Activated naive CD8-positive, alpha-beta T cell treated with anti-CD3 and anti-CD28 coated beads, Interleukin-2, amount 10 ng/mL, durations not matched to agents 7 days and 5 days (primary cell): ENCODE data around the gene KL. TPM values are rescaled to one million over a fixed set of nuclear protein-coding genes. Genes with fewer than 3 reads are reported as not detected.
A peak's percentile ranks its signal among the peaks of the same experiment; 100 is the strongest.

Experiments used
- ATAC-seq: fragments of 150-1000 bp; cut with Tn5 transposase; one replicate; pipeline ENCODE4 v1.10.0; 2021; ENCODE audit warnings: low read depth, moderate library complexity
- POLR2A ChIA-PET: fragments of 350-600 bp; sonication (Branson Sonifier 250); formaldehyde crosslinking; loops from one replicate; lab custom pipeline; 2021; ENCODE audit warnings: antibody characterized with exemption; lab: Charles Lee
- DNase-seq: peaks from one replicate; pipeline ENCODE4 v3.0.0; 2021
- H3K27ac Mint-ChIP-seq: one replicate; pipeline ENCODE4 v1.8.0; 2022; ENCODE audit warnings: mild to moderate bottlenecking, mixed read lengths
- H3K27me3 Mint-ChIP-seq: one replicate; pipeline ENCODE4 v1.8.0; 2022; ENCODE audit warnings: mild to moderate bottlenecking, moderate library complexity, mixed read lengths
- H3K36me3 Mint-ChIP-seq: one replicate; pipeline ENCODE4 v1.8.0; 2021; ENCODE audit warnings: mild to moderate bottlenecking, mixed read lengths
- H3K4me1 Mint-ChIP-seq: one replicate; pipeline ENCODE4 v1.8.0; 2021; ENCODE audit warnings: mixed read lengths
- H3K4me3 Mint-ChIP-seq: one replicate; pipeline ENCODE4 v1.8.0; 2022; ENCODE audit warnings: mild to moderate bottlenecking, moderate library complexity, mixed read lengths
- H3K9me3 Mint-ChIP-seq: one replicate; pipeline ENCODE4 v1.8.0; 2021; ENCODE audit warnings: mixed read lengths
- total RNA-seq, 2 experiments: library from RNA; stranded (reverse); gene quantifications; one replicate each; pipeline ENCODE4 v1.2.3, GENCODE V29; 2021

Gene KL
- total RNA-seq, 2 experiments from 2014 or later = 0.28 to 0.64 TPM

- H3K4me1 Mint-ChIP-seq = no peaks in the 10 kb centered on the region
- DNase-seq (no peak), ATAC-seq (no peak)
- no peak overlapping the region for H3K4me3 Mint-ChIP-seq
- POLR2A ChIA-PET = no interaction called here
- no peaks in the 10 kb centered on the region for H3K36me3 Mint-ChIP-seq
- H3K27ac Mint-ChIP-seq = no peak overlapping the region
- peaks cover 6% of the 10 kb centered on the region for H3K27me3 Mint-ChIP-seq
- H3K9me3 Mint-ChIP-seq = no peaks in the 10 kb centered on the region
Observed at GRCh38 chr13:33087091-33087490, 70.9 kb downstream of the KL start.

DNA sequence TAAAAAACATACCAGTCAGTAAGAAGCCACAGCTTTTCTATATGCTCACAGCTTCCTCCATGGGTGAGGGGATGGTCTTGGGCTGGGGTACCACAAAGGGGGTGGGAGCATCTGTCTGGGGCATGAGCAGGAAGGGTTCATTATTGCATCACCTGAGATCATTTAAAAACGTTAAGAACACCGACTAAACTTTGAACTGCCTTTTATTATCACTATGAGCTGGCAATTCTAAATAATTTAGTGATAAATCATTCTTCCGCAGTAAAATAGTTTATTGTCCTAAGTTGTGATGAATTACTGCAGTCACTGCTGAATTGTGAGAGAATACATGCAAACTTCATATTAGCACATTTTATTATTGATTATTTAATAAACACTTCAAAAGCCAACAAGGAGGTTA lies 71.6 kb downstream of the KL start:
- Mint-ChIP-seq H3K36me3 (no peaks in the 10 kb centered on the region), H3K4me1 (no peaks in the 10 kb centered on the region), H3K27me3 (peaks cover 6% of the 10 kb centered on the region), H3K9me3 (no peaks in the 10 kb centered on the region), H3K4me3 (no peak overlapping the region), H3K27ac (no peak overlapping the region)
- POLR2A ChIA-PET = no interaction called here
- no peak for DNase-seq
- ATAC-seq = no peak

DNA sequence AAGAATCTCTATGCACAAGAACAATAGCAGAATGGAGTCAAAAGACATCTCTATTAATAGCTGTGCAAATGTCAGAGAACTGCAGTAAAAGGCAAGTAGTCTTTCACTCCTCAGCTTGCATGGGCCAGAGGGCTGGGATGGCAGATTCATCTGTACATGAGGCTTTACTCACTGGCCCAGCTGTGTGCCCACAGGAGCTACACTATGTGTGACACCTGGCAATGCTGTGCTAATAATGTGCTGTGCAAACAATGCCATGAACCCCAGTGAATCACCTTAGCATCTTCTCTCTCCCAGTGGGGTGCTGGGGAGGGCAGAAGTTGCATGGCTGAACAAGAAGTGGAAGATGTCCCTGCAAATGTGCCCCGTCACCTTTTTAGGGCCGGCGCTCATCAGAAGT lies 73.1 kb downstream of the KL start:
- Mint-ChIP-seq H3K27ac (no peak overlapping the region), H3K27me3 (peaks cover 8% of the 10 kb centered on the region), H3K9me3 (no peaks in the 10 kb centered on the region), H3K4me1 (no peaks in the 10 kb centered on the region), H3K36me3 (no peaks in the 10 kb centered on the region), H3K4me3 (no peak overlapping the region)
- DNase-seq (no peak), ATAC-seq (no peak)
- POLR2A ChIA-PET = no interaction called here

- H3K27ac Mint-ChIP-seq = no peak overlapping the region
- DNase-seq (no peak), ATAC-seq (no peak)
- H3K4me1 Mint-ChIP-seq = no peaks in the 10 kb centered on the region
- no peak overlapping the region for H3K4me3 Mint-ChIP-seq
- no peaks in the 10 kb centered on the region for H3K36me3 Mint-ChIP-seq
- H3K9me3 Mint-ChIP-seq = no peaks in the 10 kb centered on the region
- peaks cover 6% of the 10 kb centered on the region for H3K27me3 Mint-ChIP-seq
- POLR2A ChIA-PET = no interaction called here
Observed at GRCh38 chr13:33090755-33091414, 74.7 kb downstream of the KL start.

DNA sequence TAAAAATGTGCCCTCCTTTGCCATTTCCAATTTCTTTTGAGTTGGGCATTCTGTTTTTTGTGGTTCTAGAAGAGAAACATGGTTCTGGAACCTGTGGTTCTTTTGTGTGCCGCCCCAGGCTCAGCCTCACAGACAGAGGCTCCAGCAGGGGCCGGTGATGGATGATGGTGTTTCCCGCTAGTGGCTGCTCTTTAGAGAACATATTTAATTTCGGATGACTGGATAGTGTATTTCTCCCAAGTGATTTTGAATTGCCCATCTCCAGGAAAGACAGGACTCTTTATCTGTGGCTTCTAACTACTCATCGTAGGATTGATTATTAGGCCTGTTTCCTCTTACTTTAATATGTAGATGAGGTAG lies 75.2 kb downstream of the KL start:
- Mint-ChIP-seq H3K4me3 (no peak overlapping the region), H3K9me3 (no peaks in the 10 kb centered on the region), H3K36me3 (no peaks in the 10 kb centered on the region), H3K27ac (no peak overlapping the region), H3K4me1 (no peaks in the 10 kb centered on the region), H3K27me3 (peaks cover 6% of the 10 kb centered on the region)
- DNase-seq (no peak), ATAC-seq (no peak)
- POLR2A ChIA-PET = no interaction called here

- Mint-ChIP-seq H3K9me3 (no peaks in the 10 kb centered on the region), H3K27me3 (peaks cover 6% of the 10 kb centered on the region), H3K27ac (peak overlapping the region; percentile 36), H3K36me3 (peaks cover 1% of the 10 kb centered on the region), H3K4me3 (no peak overlapping the region), H3K4me1 (no peaks in the 10 kb centered on the region)
- no peak for ATAC-seq
- POLR2A ChIA-PET = no interaction called here
- no peak for DNase-seq
Observed at GRCh38 chr13:33092073-33092987, 76.1 kb downstream of the KL start.

- DNase-seq (no peak), ATAC-seq (no peak)
- no peaks in the 10 kb centered on the region for H3K4me1 Mint-ChIP-seq
- H3K27me3 Mint-ChIP-seq = peaks cover 5% of the 10 kb centered on the region
- no peak overlapping the region for H3K27ac Mint-ChIP-seq
- H3K36me3 Mint-ChIP-seq = peaks cover 1% of the 10 kb centered on the region
- H3K4me3 Mint-ChIP-seq = no peak overlapping the region
- no peaks in the 10 kb centered on the region for H3K9me3 Mint-ChIP-seq
- POLR2A ChIA-PET = no interaction called here
Observed at GRCh38 chr13:33096886-33097605, 80.8 kb downstream of the KL start.

- no peak overlapping the region for H3K27ac Mint-ChIP-seq
- H3K36me3 Mint-ChIP-seq = peaks cover 1% of the 10 kb centered on the region
- peaks cover 6% of the 10 kb centered on the region for H3K27me3 Mint-ChIP-seq
- ATAC-seq (no peak), DNase-seq (no peak)
- H3K4me1 Mint-ChIP-seq = no peaks in the 10 kb centered on the region
- POLR2A ChIA-PET = no interaction called here
- H3K9me3 Mint-ChIP-seq = no peaks in the 10 kb centered on the region
- no peak overlapping the region for H3K4me3 Mint-ChIP-seq
Observed at GRCh38 chr13:33099860-33100259, 83.6 kb downstream of the KL start.

DNA sequence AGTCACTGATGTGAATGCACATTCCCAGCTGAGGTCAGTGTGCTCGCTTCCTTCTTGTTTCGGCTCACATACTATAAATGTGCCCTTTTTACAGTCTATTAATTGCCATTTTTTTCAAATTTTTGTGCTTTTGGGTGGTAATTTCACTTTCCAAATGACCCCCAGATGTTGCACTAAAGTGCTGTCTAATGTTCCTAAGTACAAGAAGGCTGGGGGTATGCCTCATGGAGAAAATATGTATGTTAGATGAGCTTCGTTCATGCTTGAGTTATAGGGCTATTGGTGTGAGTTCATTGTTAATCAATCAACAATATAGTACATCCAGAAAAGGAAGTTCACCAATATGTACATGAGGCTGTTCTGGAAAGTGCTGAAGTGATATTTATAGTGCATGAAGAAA lies 84.7 kb downstream of the KL start:
- POLR2A ChIA-PET = no interaction called here
- no peak overlapping the region for H3K4me3 Mint-ChIP-seq
- H3K27me3 Mint-ChIP-seq = peaks cover 6% of the 10 kb centered on the region
- H3K27ac Mint-ChIP-seq = no peak overlapping the region
- ATAC-seq (no peak), DNase-seq (no peak)
- H3K36me3 Mint-ChIP-seq = peaks cover 1% of the 10 kb centered on the region
- no peaks in the 10 kb centered on the region for H3K4me1 Mint-ChIP-seq
- no peaks in the 10 kb centered on the region for H3K9me3 Mint-ChIP-seq

GRCh38 chr13:33101835-33102234 lies 85.6 kb downstream of the KL start:
- no peak overlapping the region for H3K4me3 Mint-ChIP-seq
- no peak overlapping the region for H3K27ac Mint-ChIP-seq
- DNase-seq (no peak), ATAC-seq (no peak)
- H3K36me3 Mint-ChIP-seq = no peaks in the 10 kb centered on the region
- no peaks in the 10 kb centered on the region for H3K4me1 Mint-ChIP-seq
- H3K9me3 Mint-ChIP-seq = no peaks in the 10 kb centered on the region
- peaks cover 12% of the 10 kb centered on the region for H3K27me3 Mint-ChIP-seq
- POLR2A ChIA-PET = no interaction called here

DNA sequence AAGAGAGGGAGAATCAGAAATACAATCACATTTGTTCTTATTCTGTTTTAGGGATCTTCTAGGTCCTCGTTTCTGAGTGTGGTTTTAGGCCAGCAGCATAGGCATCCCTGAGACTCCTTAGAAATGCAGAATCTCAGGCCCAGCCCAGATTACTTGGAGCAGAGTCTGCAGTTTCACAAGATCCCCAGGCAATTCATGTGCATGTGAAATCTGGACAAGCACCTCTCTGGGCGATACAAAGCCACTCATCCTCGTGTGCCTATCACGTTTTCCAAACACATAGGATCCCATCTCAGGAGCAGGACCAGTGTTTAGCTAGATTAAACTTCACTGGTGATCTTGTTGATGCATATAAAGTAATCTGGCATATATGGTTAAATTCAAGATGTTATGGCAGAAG lies 87.2 kb downstream of the KL start:
- no peak for ATAC-seq
- no peaks in the 10 kb centered on the region for H3K4me1 Mint-ChIP-seq
- H3K27me3 Mint-ChIP-seq = peaks cover 18% of the 10 kb centered on the region
- no peak overlapping the region for H3K4me3 Mint-ChIP-seq
- H3K27ac Mint-ChIP-seq = no peak overlapping the region
- H3K9me3 Mint-ChIP-seq = no peaks in the 10 kb centered on the region
- no peaks in the 10 kb centered on the region for H3K36me3 Mint-ChIP-seq
- POLR2A ChIA-PET = no interaction called here
- no peak for DNase-seq

DNA sequence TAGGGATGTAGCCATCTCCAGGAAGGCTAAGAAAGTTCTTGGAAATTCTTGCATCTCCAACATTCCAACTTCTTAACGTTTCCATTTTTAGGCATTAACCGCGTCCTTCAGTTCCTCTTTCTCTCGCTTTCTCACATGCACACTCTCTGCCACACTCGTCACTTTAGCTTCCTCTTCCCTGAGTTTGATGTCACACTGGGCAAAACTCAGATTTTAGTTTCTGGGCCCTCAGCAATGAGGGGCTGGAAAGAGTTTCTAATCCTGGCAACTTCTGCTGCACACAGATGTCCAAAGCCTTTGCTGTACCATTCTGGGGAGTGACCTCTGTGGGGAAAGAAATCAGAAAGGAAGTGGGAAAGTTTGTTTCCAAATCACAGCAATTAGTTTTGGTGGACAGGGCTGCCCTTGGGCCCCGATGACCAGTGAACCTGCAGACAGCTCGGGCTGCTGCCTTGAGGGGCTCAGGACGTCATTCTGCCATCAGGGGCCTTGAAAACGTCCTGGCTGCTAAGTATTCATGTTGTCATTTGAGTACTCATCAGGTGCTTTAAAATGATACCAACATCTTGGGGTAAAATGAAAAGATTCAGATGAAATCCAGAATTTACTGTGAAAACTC lies 89.3 kb downstream of the KL start:
- DNase-seq = no peak
- Mint-ChIP-seq H3K36me3 (no peaks in the 10 kb centered on the region), H3K9me3 (no peaks in the 10 kb centered on the region), H3K4me1 (no peaks in the 10 kb centered on the region), H3K27me3 (peaks cover 18% of the 10 kb centered on the region), H3K4me3 (no peak overlapping the region), H3K27ac (no peak overlapping the region)
- POLR2A ChIA-PET = no interaction called here
- no peak for ATAC-seq

DNA sequence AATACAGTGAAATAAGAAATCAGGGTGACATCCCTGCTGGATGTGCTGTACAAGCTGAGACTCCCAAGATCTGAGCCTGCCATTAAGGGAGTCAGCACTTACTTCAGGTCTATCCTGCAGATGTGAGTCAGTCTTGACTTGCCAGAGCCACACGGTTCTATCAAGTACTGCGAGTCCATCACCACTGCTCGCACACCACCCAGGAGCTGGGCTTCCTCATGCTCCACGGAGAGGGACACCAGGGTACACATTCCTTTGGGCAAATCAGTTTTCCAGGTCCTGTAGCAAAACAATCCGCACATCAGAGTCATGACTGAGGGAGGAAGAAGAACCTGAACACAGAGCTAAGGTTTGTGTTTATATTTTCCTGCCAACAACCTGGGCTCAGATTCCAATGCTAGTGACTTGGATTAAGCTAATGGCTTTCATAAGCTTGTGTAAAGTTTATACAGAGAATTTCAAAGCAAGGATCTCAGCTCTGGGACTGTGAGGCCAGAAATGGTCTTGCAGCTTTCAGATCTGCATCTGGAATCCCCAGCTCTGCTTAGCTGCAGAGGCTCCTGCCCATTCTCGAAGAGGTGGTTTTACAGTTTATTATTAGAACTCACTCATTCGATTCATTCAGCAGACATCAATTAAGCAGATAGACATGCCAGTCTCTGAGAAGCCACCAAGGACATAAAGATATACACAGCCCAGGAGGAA lies 90.6 kb downstream of the KL start:
- H3K4me3 Mint-ChIP-seq = no peak overlapping the region
- H3K9me3 Mint-ChIP-seq = no peaks in the 10 kb centered on the region
- H3K4me1 Mint-ChIP-seq = no peaks in the 10 kb centered on the region
- POLR2A ChIA-PET = no interaction called here
- H3K27ac Mint-ChIP-seq = no peak overlapping the region
- peaks cover 18% of the 10 kb centered on the region for H3K27me3 Mint-ChIP-seq
- no peaks in the 10 kb centered on the region for H3K36me3 Mint-ChIP-seq
- ATAC-seq (no peak), DNase-seq (no peak)
